Activated CD4-positive, alpha-beta memory T cell treated with anti-CD3 and anti-CD28 coated beads, Interleukin-2, amount 10 ng/mL, durations not matched to agents 7 days and 5 days (primary cell): Measurements from ENCODE around the gene FARSB. TPM values are rescaled to one million over a fixed set of nuclear protein-coding genes. Genes with fewer than 3 reads are reported as not detected.
"Not testable (repeated sequence)": the region's sequence is repeated elsewhere in the genome, so short reads cannot be mapped to it uniquely, and the experiment has no call there.

Experiments
- CTCF ChIA-PET: fragments of 350-600 bp; sonication (Branson Sonifier 250); formaldehyde crosslinking; loops from one replicate; lab custom pipeline; 2021; ENCODE audit warnings: antibody characterized with exemption, inconsistent platforms; lab: Charles Lee
- POLR2A ChIA-PET: fragments of 350-600 bp; sonication (Branson Sonifier 250); formaldehyde crosslinking; loops from one replicate; lab custom pipeline; 2021; ENCODE audit warnings: antibody characterized with exemption; lab: Charles Lee
- DNase-seq: peaks from one replicate; pipeline ENCODE4 v3.0.0-alpha.2; 2020
- H3K27ac Mint-ChIP-seq: one replicate; pipeline ENCODE4 v1.8.0; 2021; ENCODE audit warnings: mild to moderate bottlenecking, mixed read lengths
- H3K27me3 Mint-ChIP-seq: one replicate; pipeline ENCODE4 v1.8.0; 2021; ENCODE audit warnings: mixed read lengths
- H3K36me3 Mint-ChIP-seq: one replicate; pipeline ENCODE4 v1.8.0; 2021; ENCODE audit warnings: low read depth, mixed read lengths
- H3K4me1 Mint-ChIP-seq: one replicate; pipeline ENCODE4 v1.8.0; 2021; ENCODE audit warnings: mixed read lengths
- H3K4me3 Mint-ChIP-seq: one replicate; pipeline ENCODE4 v1.8.0; 2021; ENCODE audit warnings: mild to moderate bottlenecking, mixed read lengths
- H3K9me3 Mint-ChIP-seq: one replicate; pipeline ENCODE4 v1.8.0; 2021; ENCODE audit warnings: mixed read lengths
- total RNA-seq, 2 experiments: library from RNA; stranded (reverse); gene quantifications; one replicate each; pipeline ENCODE4 v1.2.3, GENCODE V29; 2021

Gene FARSB
- total RNA-seq, 2 experiments from 2014 or later: 20.8 to 21.5 TPM

GRCh38 chr2:222592176-222592575 lies 63.7 kb downstream of the FARSB start:
- DNase-seq: no peak
- H3K4me1 Mint-ChIP-seq: no peaks in the 10 kb centered on the region
- ChIA-PET CTCF (interaction anchor here (0.8 kb wide), 1 partner anchor 51 kb away, joined by 3 read pairs; no protein-coding TSS in a partner anchor), POLR2A (no interaction called here)
- H3K36me3 Mint-ChIP-seq: peaks cover 56% of the 10 kb centered on the region
- no peaks in the 10 kb centered on the region for H3K27me3 Mint-ChIP-seq
- H3K9me3 Mint-ChIP-seq: peaks cover 4% of the 10 kb centered on the region
- H3K4me3 Mint-ChIP-seq: no peak overlapping the region
- no peak overlapping the region for H3K27ac Mint-ChIP-seq

GRCh38 chr2:222591661-222592060 lies 64.2 kb downstream of the FARSB start:
- CTCF ChIA-PET: no interaction called here
- Mint-ChIP-seq H3K9me3 (peaks cover 4% of the 10 kb centered on the region), H3K27me3 (no peaks in the 10 kb centered on the region), H3K36me3 (peaks cover 61% of the 10 kb centered on the region), H3K4me1 (no peaks in the 10 kb centered on the region), H3K4me3 (no peak overlapping the region), H3K27ac (no peak overlapping the region)
- DNase-seq: no peak
- POLR2A ChIA-PET: no interaction called here

- H3K27me3 Mint-ChIP-seq, POLR2A ChIA-PET, H3K9me3 Mint-ChIP-seq, H3K27ac Mint-ChIP-seq, H3K4me3 Mint-ChIP-seq, DNase-seq, H3K4me1 Mint-ChIP-seq: not testable (repeated sequence)
- H3K36me3 Mint-ChIP-seq: peaks cover 47% of the 10 kb centered on the region
- CTCF ChIA-PET: interaction anchor here (1.4 kb wide), 1 partner anchor 14 kb away, joined by 3 read pairs; no protein-coding TSS in a partner anchor
Measured at GRCh38 chr2:222584589-222584988, 71.3 kb downstream of the FARSB start.

- H3K4me3 Mint-ChIP-seq: no peak overlapping the region
- H3K27ac Mint-ChIP-seq: no peak overlapping the region
- ChIA-PET CTCF (interaction anchor here (0.7 kb wide), 2 partner anchors 18 to 83 kb away, joined by 3 read pairs; no protein-coding TSS in a partner anchor), POLR2A (interaction anchor here (1.1 kb wide), 1 partner anchor 73 kb away, joined by 3 read pairs; the partner anchor contains the start of gene FARSB)
- no peak for DNase-seq
- H3K36me3 Mint-ChIP-seq: peaks cover 42% of the 10 kb centered on the region
- H3K4me1 Mint-ChIP-seq: peaks cover 2% of the 10 kb centered on the region
- H3K9me3 Mint-ChIP-seq: no peaks in the 10 kb centered on the region
- no peaks in the 10 kb centered on the region for H3K27me3 Mint-ChIP-seq
Measured at GRCh38 chr2:222582928-222583327, 73.0 kb downstream of the FARSB start.

- ChIA-PET POLR2A (no interaction called here), CTCF (no interaction called here)
- Mint-ChIP-seq H3K27ac (no peak overlapping the region), H3K4me1 (peaks cover 20% of the 10 kb centered on the region), H3K9me3 (no peaks in the 10 kb centered on the region), H3K27me3 (no peaks in the 10 kb centered on the region), H3K4me3 (no peak overlapping the region), H3K36me3 (peaks cover 21% of the 10 kb centered on the region)
- DNase-seq: no peak
Measured at GRCh38 chr2:222577341-222577740, 78.6 kb downstream of the FARSB start.

GRCh38 chr2:222576171-222577081 lies 79.5 kb downstream of the FARSB start:
- Mint-ChIP-seq H3K9me3 (no peaks in the 10 kb centered on the region), H3K36me3 (peaks cover 26% of the 10 kb centered on the region), H3K4me1 (peaks cover 26% of the 10 kb centered on the region), H3K27ac (no peak overlapping the region), H3K4me3 (no peak overlapping the region), H3K27me3 (no peaks in the 10 kb centered on the region)
- ChIA-PET POLR2A (no interaction called here), CTCF (no interaction called here)
- no peak for DNase-seq

GRCh38 chr2:222575618-222576017 lies 80.3 kb downstream of the FARSB start:
- DNase-seq: no peak
- H3K9me3 Mint-ChIP-seq: no peaks in the 10 kb centered on the region
- POLR2A ChIA-PET: no interaction called here
- H3K27me3 Mint-ChIP-seq: no peaks in the 10 kb centered on the region
- peaks cover 28% of the 10 kb centered on the region for H3K36me3 Mint-ChIP-seq
- H3K4me1 Mint-ChIP-seq: peaks cover 25% of the 10 kb centered on the region
- H3K27ac Mint-ChIP-seq: no peak overlapping the region
- no peak overlapping the region for H3K4me3 Mint-ChIP-seq
- CTCF ChIA-PET: no interaction called here

- Mint-ChIP-seq H3K9me3 (no peaks in the 10 kb centered on the region), H3K4me3 (no peak overlapping the region), H3K27me3 (no peaks in the 10 kb centered on the region), H3K4me1 (peaks cover 23% of the 10 kb centered on the region), H3K27ac (peak overlapping the region; percentile 60), H3K36me3 (peaks cover 27% of the 10 kb centered on the region)
- no peak for DNase-seq
- ChIA-PET CTCF (no interaction called here), POLR2A (no interaction called here)
Measured at GRCh38 chr2:222572751-222573174, 83.1 kb downstream of the FARSB start.

GRCh38 chr2:222572264-222572721 lies 83.6 kb downstream of the FARSB start:
- H3K27ac Mint-ChIP-seq: peak overlapping the region; percentile 60
- ChIA-PET CTCF (no interaction called here), POLR2A (no interaction called here)

GRCh38 chr2:222569826-222570225 lies 86.1 kb downstream of the FARSB start:
- Mint-ChIP-seq H3K4me3 (no peak overlapping the region), H3K36me3 (peaks cover 37% of the 10 kb centered on the region), H3K27ac (no peak overlapping the region), H3K4me1 (peaks cover 23% of the 10 kb centered on the region), H3K27me3 (no peaks in the 10 kb centered on the region), H3K9me3 (no peaks in the 10 kb centered on the region)
- ChIA-PET CTCF (no interaction called here), POLR2A (no interaction called here)
- DNase-seq: no peak

More at GRCh38 chr2:222572264-222572721, 83.6 kb downstream of the FARSB start:
- H3K4me3 Mint-ChIP-seq: no peak overlapping the region
- H3K9me3 Mint-ChIP-seq: no peaks in the 10 kb centered on the region
- peaks cover 23% of the 10 kb centered on the region for H3K4me1 Mint-ChIP-seq
- no peak for DNase-seq
- no peaks in the 10 kb centered on the region for H3K27me3 Mint-ChIP-seq
- peaks cover 29% of the 10 kb centered on the region for H3K36me3 Mint-ChIP-seq

- ChIA-PET CTCF (no interaction called here), POLR2A (no interaction called here)
- no peak for DNase-seq
- H3K4me3 Mint-ChIP-seq: no peak overlapping the region
- peaks cover 32% of the 10 kb centered on the region for H3K36me3 Mint-ChIP-seq
- no peak overlapping the region for H3K27ac Mint-ChIP-seq
- H3K9me3 Mint-ChIP-seq: no peaks in the 10 kb centered on the region
- no peaks in the 10 kb centered on the region for H3K27me3 Mint-ChIP-seq
- peaks cover 17% of the 10 kb centered on the region for H3K4me1 Mint-ChIP-seq
Measured at GRCh38 chr2:222568865-222569264, 87.0 kb downstream of the FARSB start.

- Mint-ChIP-seq H3K27ac (no peak overlapping the region), H3K27me3 (no peaks in the 10 kb centered on the region), H3K4me1 (no peaks in the 10 kb centered on the region), H3K9me3 (no peaks in the 10 kb centered on the region), H3K4me3 (no peak overlapping the region), H3K36me3 (peaks cover 17% of the 10 kb centered on the region)
- DNase-seq: no peak
- POLR2A ChIA-PET: interaction anchor here (1.0 kb wide), 1 partner anchor 247 kb away, joined by 3 read pairs; no protein-coding TSS in a partner anchor
- CTCF ChIA-PET: no interaction called here
Measured at GRCh38 chr2:222566229-222566628, 89.7 kb downstream of the FARSB start.

GRCh38 chr2:222563936-222564335 lies 92.0 kb downstream of the FARSB start:
- Mint-ChIP-seq H3K36me3 (peaks cover 13% of the 10 kb centered on the region), H3K4me1 (no peaks in the 10 kb centered on the region), H3K4me3 (no peak overlapping the region), H3K27ac (no peak overlapping the region), H3K9me3 (no peaks in the 10 kb centered on the region), H3K27me3 (no peaks in the 10 kb centered on the region)
- DNase-seq: no peak
- POLR2A ChIA-PET: no interaction called here
- CTCF ChIA-PET: interaction anchor here (1.2 to 2.0 kb wide), 2 partner anchors 242 to 246 kb away, joined by 3 to 8 read pairs; no protein-coding TSS in a partner anchor
